CD4-positive, alpha-beta T cell treated with Interleukin-4 for 1 hour (primary cell): ENCODE data around the gene ADCY2.

Source experiments
- DNase-seq, 2 donors: peaks; one replicate each; pipeline ENCODE4 v3.0.0-alpha.2; 2020 to 2022

The ADCY2 gene

GRCh38 chr5:7446913-7447312 is 51.0 kb downstream of the ADCY2 start:
- no peak for DNase-seq

GRCh38 chr5:7453947-7454346 is 58.0 kb downstream of the ADCY2 start:
- DNase-seq: no peak

GRCh38 chr5:7456206-7456605 is 60.3 kb downstream of the ADCY2 start:
- no peak for DNase-seq

GRCh38 chr5:7461371-7461770 is 65.4 kb downstream of the ADCY2 start:
- DNase-seq: no peak

- no peak for DNase-seq
Measured at GRCh38 chr5:7462758-7463157, 66.8 kb downstream of the ADCY2 start.

GRCh38 chr5:7464182-7464581 is 68.2 kb downstream of the ADCY2 start:
- DNase-seq: no peak

- no peak for DNase-seq
Measured at GRCh38 chr5:7467179-7467578, 71.2 kb downstream of the ADCY2 start.

GRCh38 chr5:7468742-7469141 is 72.8 kb downstream of the ADCY2 start:
- DNase-seq: no peak

- no peak for DNase-seq
Measured at GRCh38 chr5:7471710-7472109, 75.8 kb downstream of the ADCY2 start.

GRCh38 chr5:7473115-7473514 is 77.2 kb downstream of the ADCY2 start:
- DNase-seq: no peak

- DNase-seq: no peak
Measured at GRCh38 chr5:7473668-7474215, 77.8 kb downstream of the ADCY2 start.

- no peak for DNase-seq
Measured at GRCh38 chr5:7474821-7475403, 79.0 kb downstream of the ADCY2 start.

- DNase-seq: no peak
Measured at GRCh38 chr5:7478459-7478858, 82.5 kb downstream of the ADCY2 start.

- no peak for DNase-seq
Measured at GRCh38 chr5:7488734-7489133, 92.8 kb downstream of the ADCY2 start.

GRCh38 chr5:7492371-7492770 is 96.4 kb downstream of the ADCY2 start:
- no peak for DNase-seq

- no peak for DNase-seq
Measured at GRCh38 chr5:7493081-7493480, 97.1 kb downstream of the ADCY2 start.

GRCh38 chr5:7493622-7494021 is 97.7 kb downstream of the ADCY2 start:
- DNase-seq: no peak

GRCh38 chr5:7494481-7495130 is 98.7 kb downstream of the ADCY2 start:
- no peak for DNase-seq

- DNase-seq: no peak
Measured at GRCh38 chr5:7495131-7495517, 99.2 kb downstream of the ADCY2 start.

- no peak for DNase-seq
Measured at GRCh38 chr5:7500256-7500655, 104.3 kb downstream of the ADCY2 start.

GRCh38 chr5:7501061-7501460 is 105.1 kb downstream of the ADCY2 start:
- DNase-seq: no peak

- DNase-seq: no peak
Measured at GRCh38 chr5:7503564-7503963, 107.6 kb downstream of the ADCY2 start.

- no peak for DNase-seq
Measured at GRCh38 chr5:7515284-7515914, 119.5 kb downstream of the ADCY2 start.

GRCh38 chr5:7516253-7516652 is 120.3 kb downstream of the ADCY2 start:
- DNase-seq: no peak
